ENCODE measurements around the gene PISD. TPM values are rescaled to one million over a fixed set of nuclear protein-coding genes. Genes with fewer than 3 reads are reported as not detected.

Gene PISD
- total RNA-seq, 1 donor from 2014 or later, result 30.8 TPM

GRCh38 chr22:31626427-31627150 lies 35.4 kb downstream of the PISD start:
- intact Hi-C loops (cut with micrococcal nuclease), result no loop called here

- intact Hi-C loops (cut with micrococcal nuclease), result no loop called here
These were observed 36.2 kb downstream of the PISD start for GRCh38 chr22:31625661-31626426.

- intact Hi-C loops (cut with micrococcal nuclease), result no loop called here
These were observed 36.8 kb downstream of the PISD start for GRCh38 chr22:31625257-31625640.

- intact Hi-C loops (cut with micrococcal nuclease), result no loop called here
These were observed 38.3 kb downstream of the PISD start for GRCh38 chr22:31623592-31624304.

- intact Hi-C loops (cut with micrococcal nuclease), result no loop called here
These were observed 39.0 kb downstream of the PISD start for GRCh38 chr22:31622980-31623379.

GRCh38 chr22:31621507-31622124 lies 40.4 kb downstream of the PISD start:
- intact Hi-C loops (cut with micrococcal nuclease), result no loop called here

- intact Hi-C loops (cut with micrococcal nuclease), result no loop called here
These were observed 41.1 kb downstream of the PISD start for GRCh38 chr22:31620756-31621480.

GRCh38 chr22:31619611-31620300 lies 42.3 kb downstream of the PISD start:
- intact Hi-C loops (cut with micrococcal nuclease), result no loop called here

GRCh38 chr22:31618471-31619176 lies 43.4 kb downstream of the PISD start:
- intact Hi-C loops (cut with micrococcal nuclease), result no loop called here

GRCh38 chr22:31618057-31618456 lies 44.0 kb downstream of the PISD start:
- intact Hi-C loops (cut with micrococcal nuclease), result no loop called here

GRCh38 chr22:31616315-31616980 lies 45.6 kb downstream of the PISD start:
- intact Hi-C loops (cut with micrococcal nuclease), result no loop called here

- intact Hi-C loops (cut with micrococcal nuclease), result no loop called here
These were observed 46.1 kb downstream of the PISD start for GRCh38 chr22:31615940-31616314.

- intact Hi-C loops (cut with micrococcal nuclease), result no loop called here
These were observed 46.5 kb downstream of the PISD start for GRCh38 chr22:31615491-31615860.

- intact Hi-C loops (cut with micrococcal nuclease), result no loop called here
These were observed 47.1 kb downstream of the PISD start for GRCh38 chr22:31614781-31615490.

GRCh38 chr22:31613904-31614296 lies 48.1 kb downstream of the PISD start:
- intact Hi-C loops (cut with micrococcal nuclease), result no loop called here

GRCh38 chr22:31613286-31613903 lies 48.6 kb downstream of the PISD start:
- intact Hi-C loops (cut with micrococcal nuclease), result no loop called here

- intact Hi-C loops (cut with micrococcal nuclease), result no loop called here
These were observed 49.1 kb downstream of the PISD start for GRCh38 chr22:31612891-31613285.

- intact Hi-C loops (cut with micrococcal nuclease), result no loop called here
These were observed 50.8 kb downstream of the PISD start for GRCh38 chr22:31611061-31611760.
